ENCODE results near the gene PTPN14. TPM values are rescaled to one million over a fixed set of nuclear protein-coding genes. Genes with fewer than 3 reads are reported as not detected.

Gene PTPN14
- total and polyA plus RNA-seq, 2 of the 8 experiments (the other 6 are each of a cell fraction or from before 2014, with no cell fraction given): 14.4 to 93.6 TPM

DNA sequence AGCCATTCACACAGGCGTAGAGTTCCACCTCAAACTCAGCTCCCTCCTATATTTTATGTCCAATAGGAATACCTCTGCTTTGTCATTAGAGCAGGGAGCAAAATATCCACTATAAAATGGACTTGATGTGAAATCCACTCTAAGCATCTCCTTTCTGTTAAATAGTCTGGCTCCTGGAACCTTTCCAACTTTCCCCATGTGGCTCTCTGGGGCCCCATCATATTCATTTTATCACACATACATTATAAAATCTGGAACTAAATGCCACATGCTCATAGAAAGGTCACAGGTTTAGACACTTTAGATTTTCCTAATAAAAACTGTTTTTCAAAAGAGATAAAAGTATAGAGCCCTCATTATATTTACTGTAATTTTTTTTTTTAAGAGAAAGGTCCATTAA is 82.1 kb downstream of the PTPN14 start:
- Histone ChIP-seq H3K14ac (ENCODE audit: insufficient read length) (no peak overlapping the region), H3K23me2 (ENCODE audit: low read depth, low read length) (no peaks in the 10 kb centered on the region), H3K4me2 (ENCODE audit: insufficient read depth in 1 of 2, low read depth in 2 of 2, low read length in 2 of 2) (no peak overlapping the region), H4K20me1 (replicated peaks in 1 of 2; ENCODE audit: control insufficient read depth in 1 of 2, insufficient read depth in 2 of 2, low read length in 2 of 2) (no peaks in the 10 kb centered on the region), H3K23ac (ENCODE audit: insufficient read length) (no peak overlapping the region), H3K18ac (ENCODE audit: extremely low read depth, low read length) (no peak overlapping the region), H2BK15ac (ENCODE audit: low read length) (no peak overlapping the region), H2BK12ac (ENCODE audit: low read depth, low read length) (no peak overlapping the region), H3K56ac (replicated peaks; ENCODE audit: insufficient read length, low read depth, low read length) (no peak overlapping the region), H4K91ac (replicated peaks; ENCODE audit: insufficient read length, low read length) (no peak overlapping the region), H3K27me3 (replicated peaks in 1 of 4; ENCODE audit: control insufficient read depth in 3 of 4, extremely low read depth in 1 of 4, insufficient read depth in 3 of 4, low read length in 3 of 4) (no peaks in the 10 kb centered on the region), H3K9me3 (ENCODE audit: insufficient read depth in 2 of 2, low read depth in 1 of 2, low read length in 1 of 2) (no peaks in the 10 kb centered on the region), H3K4me1 (replicated peaks in 1 of 4; ENCODE audit: control insufficient read depth in 3 of 4, insufficient read depth in 4 of 4, low read length in 3 of 4) (peaks cover 0 to 15% (median 5%) of the 10 kb centered on the region in 4 experiments; a peak in 5 of 7 replicates), H3K9ac (replicated peaks in 1 of 4; ENCODE audit: extremely low read depth in 1 of 4, low read depth in 3 of 4, low read length in 3 of 4) (no peak overlapping the region), H2BK20ac (ENCODE audit: low read length) (no peak overlapping the region), H2BK120ac (replicated peaks; ENCODE audit: low read depth, low read length) (no peak overlapping the region), H3K36me3 (ENCODE audit: control insufficient read depth in 2 of 4, insufficient read depth in 4 of 4, low read length in 3 of 4) (no peaks in the 10 kb centered on the region), H4K8ac (ENCODE audit: extremely low read depth, insufficient read depth, low read length) (no peak overlapping the region), H3K79me1 (ENCODE audit: low read depth, low read length) (peaks cover 9% of the 10 kb centered on the region; the same call in 1 of the 2 replicates), H2AK5ac (ENCODE audit: low read depth, low read length) (no peak overlapping the region), H3K27ac (ENCODE audit: low read depth, low read length) (no peak overlapping the region), H3K79me2 (ENCODE audit: control insufficient read depth in 1 of 2, insufficient read depth in 2 of 2, low read length in 2 of 2) (peaks cover 0 to 78% of the 10 kb centered on the region in 2 experiments; a peak in 2 of 4 replicates), H2AFZ (ENCODE audit: low read length) (no peak overlapping the region), H4K5ac (ENCODE audit: insufficient read length, low read depth, low read length) (no peak overlapping the region), H2BK5ac (ENCODE audit: low read depth, low read length) (no peak overlapping the region), H3K4ac (replicated peaks; ENCODE audit: insufficient read length, low read depth, low read length) (no peak overlapping the region), H3K4me3 (ENCODE audit: extremely low read depth in 1 of 4, insufficient read depth in 2 of 4, low read depth in 3 of 4, low read length in 4 of 4) (no peak overlapping the region)
- WGBS, 2 experiments (ENCODE audit: extremely low coverage in 1 of 2, insufficient coverage in 1 of 2, insufficient read length in 1 of 2, insufficient replicate concordance in 2 of 2, low coverage in 1 of 2, low lambda C conversion rate in 2 of 2, missing lambda C conversion rate in 1 of 2): 88% methylated on average over 1 of the region's 1 CpG; no CpG with 5 or more reads in 1 of the 2 experiments
- FAIRE-seq: no peak
- CTCF ChIA-PET (ENCODE audit: partially characterized antibody): interaction anchor here (0.6 to 1.8 kb wide), 8 partner anchors 11 to 138 kb away, joined by 3 to 5 read pairs (median 3); no protein-coding TSS in a partner anchor
- DNase-seq (ENCODE audit: low read depth in 1 of 2, low spot score in 2 of 2): no peak
- POLR2A ChIA-PET (ENCODE audit: partially characterized antibody): interaction anchor here (1.0 kb wide), 2 partner anchors 8 to 21 kb away, joined by 4 to 5 read pairs; no protein-coding TSS in a partner anchor
- TF ChIP-seq JUN (IDR thresholded peaks at IDR 0.05; ENCODE audit: low read depth, low read length) (no peak), CREB1 (IDR thresholded peaks at IDR 0.05) (no peak), RFX5 (IDR thresholded peaks at IDR 0.05; ENCODE audit: borderline replicate concordance, low read depth, low read length) (no peak), MAX (IDR thresholded peaks at IDR 0.05) (no peak), KDM1A (IDR thresholded peaks at IDR 0.05; ENCODE audit: borderline replicate concordance, low read length) (no peak), SAP30 (IDR thresholded peaks at IDR 0.05; ENCODE audit: insufficient read depth, insufficient replicate concordance, low read length) (no peak), FOSL1 (IDR thresholded peaks at IDR 0.05; ENCODE audit: insufficient read depth, low read depth, low read length) (no peak), CBX5 (IDR thresholded peaks at IDR 0.05; ENCODE audit: low read depth, low read length) (no peak), SUZ12 (IDR thresholded peaks at IDR 0.05; ENCODE audit: low read length) (no peak)
